ENCODE results near the gene STK32B.
"Not testable (repeated sequence)": the region's sequence is repeated elsewhere in the genome, so short reads cannot be mapped to it uniquely, and the experiment has no call there.

STK32B gene

DNA sequence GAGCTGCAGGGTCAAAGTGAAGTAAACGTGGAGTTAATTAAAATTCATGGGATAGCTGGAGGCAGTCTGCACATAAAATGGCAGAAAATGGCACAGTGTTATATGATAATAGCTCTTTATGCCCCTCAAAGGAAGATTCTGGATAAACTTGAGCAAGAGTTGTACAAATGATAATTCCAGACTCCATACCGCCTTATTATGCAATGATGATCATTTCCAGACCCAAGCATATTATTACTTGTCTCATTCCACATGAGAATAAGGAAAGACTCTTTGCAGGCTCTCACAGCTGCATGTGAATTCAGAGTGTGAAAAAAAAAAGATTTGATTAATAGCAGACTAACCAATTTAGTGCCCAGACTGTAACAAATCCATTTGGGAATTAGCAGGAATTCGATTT, 105.4 kb downstream of the STK32B start:
- in situ Hi-C loops (cut with MboI; ENCODE audit: low sequenced_read_pairs): no loop called here

DNA sequence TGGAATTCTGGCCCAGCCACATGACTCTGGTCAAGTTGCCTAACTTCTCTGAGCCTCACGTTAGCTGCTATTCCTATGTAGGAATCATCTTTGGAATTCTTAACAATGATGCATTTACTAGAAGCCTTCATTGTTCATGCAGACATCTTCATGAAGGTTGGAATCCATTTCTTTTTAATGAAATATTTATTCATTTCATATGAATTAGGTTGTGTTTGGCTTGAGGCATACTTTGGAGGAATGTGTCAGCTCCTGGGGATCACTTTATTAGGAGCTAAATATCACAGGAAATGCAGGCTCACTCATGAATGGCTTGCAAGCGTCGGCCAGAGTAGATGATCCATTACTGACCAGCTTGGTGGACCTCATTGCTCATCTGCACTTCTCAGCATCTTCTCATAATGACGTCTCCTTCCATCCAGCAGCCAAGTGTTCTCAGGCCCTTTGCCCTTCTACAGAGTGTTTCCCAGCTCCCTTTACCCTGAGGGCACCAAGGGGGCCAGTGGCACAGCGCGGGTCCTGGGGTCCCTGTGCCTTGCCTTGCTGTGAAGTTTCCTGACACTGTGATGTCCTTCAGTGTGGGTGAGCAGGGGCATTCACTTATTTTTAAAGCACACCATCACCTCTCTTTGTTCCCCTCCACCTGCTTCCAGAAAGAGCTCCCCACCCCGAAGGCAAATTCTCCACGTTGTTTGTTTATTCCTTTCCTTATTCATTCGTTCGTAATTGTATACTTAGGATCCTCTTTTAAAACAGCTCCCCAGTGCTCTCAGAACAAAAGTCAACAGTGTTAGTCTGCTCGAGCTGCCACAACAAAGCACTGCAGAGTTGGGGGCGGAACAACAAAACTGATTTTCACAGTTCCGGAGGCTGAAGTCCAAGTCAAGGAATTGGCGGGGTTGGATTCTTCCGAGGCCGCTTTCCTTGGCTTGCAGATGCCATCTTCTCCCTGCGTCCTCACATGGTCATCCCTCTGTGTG, 106.8 kb downstream of the STK32B start:
- in situ Hi-C loops (cut with MboI; ENCODE audit: low sequenced_read_pairs): no loop called here

DNA sequence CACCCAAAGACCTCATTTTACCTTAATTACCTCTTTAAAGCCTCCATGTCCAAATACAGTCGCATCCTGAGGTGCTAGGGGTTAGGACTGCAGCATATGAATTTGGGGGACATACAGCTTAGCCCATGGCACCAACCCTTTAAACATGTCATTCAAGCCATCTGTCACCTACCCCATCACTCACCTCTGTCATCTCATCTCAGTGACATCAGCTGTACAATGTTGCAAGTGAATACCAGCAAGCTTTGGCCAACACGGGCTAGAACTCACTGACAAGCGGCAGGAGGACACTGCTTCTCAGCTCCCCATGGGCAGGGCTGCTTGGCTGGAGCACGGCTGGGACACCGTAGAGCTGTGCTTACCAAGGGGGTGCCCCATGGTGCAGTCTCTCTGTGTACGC, 107.5 kb downstream of the STK32B start:
- in situ Hi-C loops (cut with MboI; ENCODE audit: low sequenced_read_pairs): no loop called here

GRCh38 chr4:5160668-5161067, 109.4 kb downstream of the STK32B start:
- in situ Hi-C loops (cut with MboI; ENCODE audit: low sequenced_read_pairs): no loop called here

GRCh38 chr4:5162909-5163508, 111.7 kb downstream of the STK32B start:
- in situ Hi-C loops (cut with MboI; ENCODE audit: low sequenced_read_pairs): no loop called here

DNA sequence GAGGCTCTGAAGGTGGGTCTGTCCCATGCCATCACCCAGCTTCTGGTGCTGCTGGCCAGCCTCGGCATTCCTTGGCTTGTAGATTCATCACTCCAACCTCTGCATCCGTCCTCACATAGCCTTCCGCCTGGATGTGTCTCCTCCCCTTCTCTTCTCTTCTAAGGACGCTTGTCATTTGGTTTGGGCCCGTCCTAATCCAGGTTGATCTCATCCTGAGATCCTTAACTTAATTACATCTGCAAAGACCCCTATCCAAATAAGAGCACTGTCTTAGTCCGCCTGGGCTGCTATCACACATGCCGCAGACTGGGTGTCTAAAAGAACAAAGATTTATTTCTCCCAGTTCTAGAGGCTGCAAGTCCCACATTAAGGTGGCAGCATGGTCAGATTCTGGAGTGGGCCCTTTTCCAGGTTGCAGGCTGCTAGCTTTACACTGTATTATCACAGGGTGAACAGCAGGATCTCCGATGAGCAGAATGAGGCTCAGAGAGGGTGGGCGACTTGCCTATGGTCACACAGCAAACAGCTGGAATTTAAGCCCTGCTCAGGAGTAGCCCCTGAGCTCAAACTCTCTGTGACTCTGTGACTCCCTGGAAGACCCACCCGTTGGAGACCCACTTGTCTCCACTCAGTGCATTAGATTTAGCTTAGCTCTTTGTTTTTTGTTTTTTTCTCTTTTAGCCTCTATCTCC, 113.1 kb downstream of the STK32B start:
- in situ Hi-C loops (cut with MboI; ENCODE audit: low sequenced_read_pairs): no loop called here

- in situ Hi-C loops (cut with MboI; ENCODE audit: low sequenced_read_pairs): no loop called here
These were observed 114.4 kb downstream of the STK32B start for GRCh38 chr4:5165420-5166369.

- in situ Hi-C loops (cut with MboI; ENCODE audit: low sequenced_read_pairs): no loop called here
These were observed 115.1 kb downstream of the STK32B start for GRCh38 chr4:5166377-5166776.

GRCh38 chr4:5168891-5169290, 117.6 kb downstream of the STK32B start:
- in situ Hi-C loops (cut with MboI; ENCODE audit: low sequenced_read_pairs): no loop called here

DNA sequence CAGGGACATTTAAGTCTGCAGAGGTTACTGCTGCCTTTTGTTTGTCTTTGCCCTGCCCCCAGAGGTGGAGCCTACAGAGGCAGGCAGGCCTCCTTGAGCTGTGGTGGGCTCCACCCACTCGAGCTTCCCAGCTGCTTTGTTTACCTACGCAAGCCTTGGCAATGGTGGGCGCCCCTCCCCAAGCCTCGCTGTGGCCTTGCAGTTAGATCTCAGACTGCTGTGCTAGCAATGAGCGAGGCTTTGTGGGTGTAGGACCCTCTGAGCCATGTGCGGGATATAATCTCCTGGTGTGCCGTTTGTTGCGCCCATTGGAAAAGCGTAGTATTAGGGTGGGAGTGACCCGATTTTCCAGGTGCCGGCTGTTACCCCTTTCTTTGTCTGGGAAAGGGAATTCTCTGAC, 124.6 kb downstream of the STK32B start:
- in situ Hi-C loops (cut with MboI; ENCODE audit: low sequenced_read_pairs): not testable (repeated sequence)

DNA sequence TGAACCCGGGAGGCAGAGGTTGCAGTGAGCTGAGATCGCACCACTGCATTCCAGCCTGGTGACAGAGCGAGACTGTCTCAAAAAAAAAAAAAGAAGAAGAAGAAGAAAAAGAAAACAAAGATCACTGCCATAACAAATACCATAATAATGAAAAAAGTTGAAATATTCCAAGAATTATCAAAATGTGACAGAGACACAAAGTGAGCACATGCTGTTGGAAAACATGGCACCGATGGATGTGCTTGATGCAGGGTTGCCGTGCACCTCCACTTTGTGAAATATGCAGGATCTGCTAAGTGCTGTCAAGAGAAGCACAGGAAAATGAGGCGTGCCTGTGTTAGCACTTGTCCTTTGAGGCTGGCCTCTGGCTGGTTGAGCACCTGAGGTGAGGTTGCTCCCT, 133.3 kb downstream of the STK32B start:
- in situ Hi-C loops (cut with MboI; ENCODE audit: low sequenced_read_pairs): no loop called here

GRCh38 chr4:5185551-5185950, 134.3 kb downstream of the STK32B start:
- in situ Hi-C loops (cut with MboI; ENCODE audit: low sequenced_read_pairs): no loop called here

DNA sequence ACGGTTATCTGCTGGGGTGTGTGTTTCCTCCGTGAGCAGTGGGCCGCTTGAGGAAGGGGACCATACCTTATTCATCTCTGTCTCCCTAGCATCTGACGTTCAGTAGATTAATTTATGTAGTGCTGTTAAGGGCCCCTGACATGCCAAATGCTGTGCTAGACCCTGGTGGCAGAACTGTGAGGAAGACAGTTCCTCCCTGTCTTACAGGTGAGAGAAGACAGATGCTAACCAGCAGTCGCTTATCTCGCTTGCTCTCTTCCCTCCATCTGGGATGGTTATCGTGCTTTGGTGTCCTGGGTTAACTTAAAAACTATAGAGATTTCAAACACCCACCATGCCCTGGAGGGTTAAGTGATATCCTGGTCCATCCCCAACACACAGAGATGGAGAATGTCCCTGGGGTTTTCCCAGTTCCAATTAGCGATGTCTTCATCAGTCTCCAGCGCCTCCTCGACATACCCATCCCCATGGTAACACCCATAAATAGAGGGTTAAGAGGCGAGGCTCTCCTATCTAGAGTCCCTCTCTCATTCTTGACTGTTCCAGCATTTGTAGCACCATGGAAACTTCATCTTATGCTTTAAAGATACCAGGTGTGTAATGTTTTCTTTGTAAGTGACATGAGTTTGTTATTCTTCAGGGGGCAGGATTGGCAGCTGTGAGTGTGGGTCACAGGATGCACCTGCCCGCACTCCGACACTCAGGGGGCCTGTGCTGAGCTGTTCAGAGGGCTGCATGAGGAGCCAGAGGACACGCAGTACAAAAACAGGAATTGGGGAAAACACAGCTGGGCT, 135.2 kb downstream of the STK32B start:
- in situ Hi-C loops (cut with MboI; ENCODE audit: low sequenced_read_pairs): no loop called here

DNA sequence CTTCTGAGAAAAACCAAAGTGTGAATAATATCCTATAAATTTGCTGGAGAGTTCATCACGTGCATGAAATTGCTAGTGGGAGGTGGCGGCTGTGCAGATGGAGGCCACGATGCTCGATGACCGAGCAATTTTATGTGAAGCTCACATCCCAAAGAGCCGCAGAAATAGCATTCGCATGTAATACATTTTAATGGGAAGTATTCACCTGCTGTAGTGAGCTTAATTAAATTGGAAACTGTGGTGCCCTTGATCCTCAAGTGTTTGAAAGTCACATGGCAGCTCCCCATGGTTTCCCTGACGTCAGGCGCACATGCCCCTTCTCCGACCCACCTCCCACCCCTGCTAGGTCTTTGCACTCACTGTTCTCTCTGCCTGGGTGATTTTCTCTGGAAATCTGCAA, 136.8 kb downstream of the STK32B start:
- in situ Hi-C loops (cut with MboI; ENCODE audit: low sequenced_read_pairs): no loop called here

DNA sequence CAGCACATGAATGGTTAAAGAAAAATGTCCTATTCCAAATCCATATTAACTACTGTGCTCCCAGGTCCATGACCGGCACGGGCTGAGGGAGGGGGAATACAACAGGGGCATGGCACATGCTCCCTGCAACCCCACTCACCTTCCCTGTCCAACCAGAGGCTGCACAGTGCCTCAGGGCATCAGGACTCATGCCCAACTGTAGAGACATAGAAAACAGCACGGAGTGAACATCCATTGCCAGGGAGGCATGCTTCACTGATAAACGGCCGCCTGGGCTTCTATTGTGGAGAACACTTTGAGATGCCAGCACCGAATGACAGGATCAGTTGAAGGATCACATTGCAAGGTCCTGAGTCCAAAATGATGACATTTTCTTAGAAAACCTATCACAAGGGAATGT, 140.6 kb downstream of the STK32B start:
- in situ Hi-C loops (cut with MboI; ENCODE audit: low sequenced_read_pairs): no loop called here

- in situ Hi-C loops (cut with MboI; ENCODE audit: low sequenced_read_pairs): no loop called here
These were observed 141.0 kb downstream of the STK32B start for GRCh38 chr4:5192271-5192670.

GRCh38 chr4:5192678-5193077, 141.4 kb downstream of the STK32B start:
- in situ Hi-C loops (cut with MboI; ENCODE audit: low sequenced_read_pairs): no loop called here

DNA sequence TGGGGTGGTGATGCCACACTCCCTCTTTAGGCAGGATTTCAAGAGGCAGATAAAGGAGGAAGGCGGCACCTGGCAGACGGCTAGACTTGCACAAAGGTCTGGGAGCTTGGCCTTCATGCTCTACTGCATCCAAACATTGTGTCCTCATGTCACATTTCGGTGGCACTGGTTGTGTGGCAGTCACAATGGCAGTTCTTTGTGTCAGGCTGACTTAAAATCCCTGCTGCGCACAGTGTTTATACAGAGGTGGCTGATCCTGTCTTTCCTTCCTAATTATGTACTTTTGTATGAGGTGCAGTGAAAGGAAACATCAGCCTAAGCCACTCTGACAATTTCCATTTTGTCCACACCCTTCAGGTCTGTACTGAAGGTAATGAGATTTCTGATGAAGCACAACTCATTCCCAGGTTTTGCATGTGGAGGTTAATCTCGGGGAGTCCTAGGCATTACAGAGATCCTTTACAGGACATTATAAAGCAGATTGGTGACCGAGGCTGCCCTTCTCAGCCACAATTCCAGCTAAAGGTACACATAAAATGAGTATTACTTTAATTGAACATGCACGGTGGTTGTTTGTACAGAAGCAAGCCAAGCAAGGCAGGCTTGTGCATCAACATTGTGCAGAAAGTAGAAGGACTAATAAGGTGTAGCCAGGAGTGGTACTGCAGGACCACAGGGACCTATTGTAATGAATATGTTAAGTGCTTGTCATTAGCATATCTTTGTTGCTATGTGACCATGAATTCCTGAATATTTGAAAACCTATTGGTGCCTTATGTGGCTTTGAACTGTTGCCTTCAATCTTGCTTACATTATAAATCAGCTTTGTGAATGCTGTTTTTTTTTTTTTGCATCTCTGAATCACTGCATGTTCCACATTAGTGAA, 147.6 kb downstream of the STK32B start:
- in situ Hi-C loops (cut with MboI; ENCODE audit: low sequenced_read_pairs): no loop called here

GRCh38 chr4:5199912-5200311, 148.6 kb downstream of the STK32B start:
- in situ Hi-C loops (cut with MboI; ENCODE audit: low sequenced_read_pairs): no loop called here

Data from HL-60/S4 (cell line).